SH-SY5Y (cell line): Measurements from ENCODE around the gene NUAK2.

Source experiments
- GATA2 ChIP-seq: IDR thresholded peaks from 2 replicates; pipeline ENCODE4 v1.6.1; 2011; ENCODE audit warnings: mild to moderate bottlenecking, low read depth, low read length
- GATA3 ChIP-seq: IDR thresholded peaks from 2 replicates; pipeline ENCODE4 v1.6.1; 2011; ENCODE audit warnings: low read depth, mild to moderate bottlenecking, low read length, moderate library complexity

DNA sequence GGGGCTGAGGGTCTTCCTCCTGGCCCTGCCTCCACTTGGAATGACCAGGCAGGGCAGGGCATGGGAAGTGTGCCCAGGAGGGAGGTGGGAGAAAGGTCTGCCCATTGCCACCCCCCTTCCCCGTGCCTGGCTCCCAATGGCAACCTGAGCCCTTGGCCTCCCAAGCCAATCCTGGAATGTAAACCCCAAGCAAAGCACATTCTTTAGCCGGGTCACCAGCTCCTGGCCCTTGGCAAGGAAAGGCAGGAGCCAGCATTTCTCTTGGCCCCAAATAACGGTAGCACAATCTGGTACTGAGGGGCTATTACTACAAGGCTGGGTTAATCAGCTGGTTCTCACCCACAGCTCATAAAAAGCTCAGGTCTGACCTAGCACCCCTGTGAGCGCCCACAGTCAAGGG is 6.9 kb upstream of the NUAK2 start:
- TF ChIP-seq GATA2, result no peak
- no peak for TF ChIP-seq GATA3
